GM12878 (cell line): ENCODE data around the gene GMPR2. TPM values are rescaled to one million over a fixed set of nuclear protein-coding genes. Genes with fewer than 3 reads are reported as not detected.

Experiments used
- ATAC-seq: fragments of 200-7000 bp; cut with Tn5 transposase; 3 replicates; pipeline ENCODE4 v1.9.1; 2020; ENCODE audit warnings: mild to moderate bottlenecking, moderate library complexity
- BruUV-seq: library from RNA; stranded (reverse); fragments of 400-500 nt; replicated peaks from 2 replicates; lab custom pipeline; 2021; lab: Mats Ljungman, UMichigan
- CTCF ChIA-PET: fragments of 300-600 bp; sonication (Branson Sonifier 250); formaldehyde crosslinking; extraction: SDS; loops from one replicate; lab custom pipeline; 2021; ENCODE audit warnings: inconsistent platforms; lab: Yijun Ruan, JAX
- POLR2A ChIA-PET: fragments of 350-600 bp; formaldehyde crosslinking; extraction: SDS; loops from one replicate; lab custom pipeline; 2021; ENCODE audit warnings: inconsistent platforms; lab: Charles Lee
- RAD21 ChIA-PET: fragments of 300-600 bp; sonication (Branson Sonifier 250); formaldehyde crosslinking; loops from one replicate; lab custom pipeline; 2023; ENCODE audit warnings: antibody characterized with exemption; ENCODE audit not compliant: unreplicated experiment; lab: Charles Lee
- SMC1A ChIA-PET: fragments of 300-600 bp; sonication (Branson Sonifier 250); formaldehyde crosslinking; loops from one replicate; lab custom pipeline; 2023; ENCODE audit not compliant: unreplicated experiment, uncharacterized antibody; lab: Charles Lee
- DNase-seq: peaks from one replicate; pipeline ENCODE4 v3.0.0-alpha.2; 2011; ENCODE audit warnings: low read depth, low spot score
- FAIRE-seq: peaks from 3 replicates; lab custom pipeline; 2011; peaks lifted over from hg19 to GRCh38; lab: Jason Lieb, UNC
- H2AFZ ChIP-seq: 2 replicates; pipeline ENCODE4 v1.6.0; 2011; ENCODE audit warnings: low read depth, low read length, control low read depth; ENCODE audit not compliant: control insufficient read depth
- H3K27ac ChIP-seq: 2 replicates; pipeline ENCODE4 v1.5.1; 2011; ENCODE audit warnings: control low read depth; ENCODE audit not compliant: control insufficient read depth, insufficient read depth
- H3K27me3 ChIP-seq, 2 experiments: replicated peaks in 1 of 2; 2 replicates each; pipeline versions ENCODE4 v1.6.0 to v1.6.1; 2011; ENCODE audit warnings: low read length in 1 of 2; ENCODE audit not compliant: control insufficient read depth in 2 of 2, insufficient read depth in 2 of 2
- H3K36me3 ChIP-seq, 2 experiments: 2 replicates each; pipeline ENCODE4 v1.5.1; 2011; ENCODE audit warnings: low read length in 1 of 2; ENCODE audit not compliant: control insufficient read depth in 2 of 2, insufficient read depth in 2 of 2
- H3K4me1 ChIP-seq: 2 replicates; pipeline ENCODE4 v1.6.1; 2011; ENCODE audit warnings: mild to moderate bottlenecking, low read length, moderate library complexity, mixed read lengths; ENCODE audit not compliant: control insufficient read depth, insufficient read depth
- H3K4me2 ChIP-seq: 2 replicates; pipeline ENCODE4 v1.6.0; 2011; ENCODE audit warnings: control low read depth; ENCODE audit not compliant: control insufficient read depth, insufficient read depth
- H3K4me3 ChIP-seq: fragments of 200-600 bp; sonication (generic); 2 replicates; pipeline ENCODE4 v1.5.1; 2016
- H3K79me2 ChIP-seq: 2 replicates; pipeline ENCODE4 v1.6.0; 2011; ENCODE audit warnings: low read length; ENCODE audit not compliant: control insufficient read depth, insufficient read depth
- H3K9ac ChIP-seq: 2 replicates; pipeline ENCODE4 v1.8.0; 2011; ENCODE audit warnings: low read length, control low read depth, mixed read lengths; ENCODE audit not compliant: control insufficient read depth, insufficient read depth
- H3K9me3 ChIP-seq: replicated peaks from 3 replicates; pipeline ENCODE4 v1.5.1; 2011; ENCODE audit warnings: mild to moderate bottlenecking, low read length; ENCODE audit not compliant: control insufficient read depth, insufficient read depth
- H4K20me1 ChIP-seq: 2 replicates; pipeline ENCODE4 v1.6.0; 2011; ENCODE audit not compliant: control insufficient read depth, insufficient read depth
- ATF7 ChIP-seq: fragments of 450-650 bp; IDR thresholded peaks from 2 replicates; pipeline ENCODE4 v1.6.1; 2016; ENCODE audit warnings: low read depth, mild to moderate bottlenecking
- CBX3 ChIP-seq: fragments of 200-600 bp; sonication (generic); IDR thresholded peaks from 2 replicates; pipeline ENCODE4 v1.6.1; 2016; ENCODE audit warnings: low read depth, borderline replicate concordance
- HDGF ChIP-seq: fragments of 450-650 bp; IDR thresholded peaks from 2 replicates; pipeline ENCODE4 v1.6.1; 2016; ENCODE audit warnings: antibody characterized with exemption
- IKZF2 ChIP-seq, 2 experiments: fragments of 450-650 bp; IDR thresholded peaks; 2 replicates each; pipeline ENCODE4 v1.6.1; 2017; ENCODE audit warnings: mild to moderate bottlenecking in 2 of 2, moderate library complexity in 2 of 2
- NBN ChIP-seq: fragments of 450-650 bp; IDR thresholded peaks from 2 replicates; pipeline ENCODE4 v1.6.1; 2016
- WGBS: methylation state at CpG from one replicate; pipeline ENCODE4 v1.1.6; 2016; ENCODE audit warnings: low lambda C conversion rate; ENCODE audit not compliant: insufficient replicate concordance, insufficient coverage; ENCODE audit errors: missing lambda C conversion rate; 5-methylcytosine and 5-hydroxymethylcytosine counted together
- in situ Hi-C: fragments of 300-500 bp; cut with MboI; formaldehyde crosslinking; loops from 9 replicates; pipeline ENCODE4 v1.14.3; 2018; ENCODE audit warnings: mixed read lengths
- intact Hi-C: fragments of 100-400 bp; cut with micrococcal nuclease; formaldehyde crosslinking; loops from one replicate; pipeline ENCODE4 v1.14.2; 2022; ENCODE audit not compliant: unreplicated experiment
- polyA plus RNA-seq, 11 experiments: library from polyadenylated mRNA; depleted of rRNA in 4 of 11; unstranded in 6 of 11; stranded (reverse) in 5 of 11; fragments of >200 nt; fragmentation: Nextera tagmentation in 4 of 11; fragmentation: Illumina TruSeq in 1 of 11; extraction: Ambion mirVana in 4 of 11; extraction: Trizol in 1 of 11; gene quantifications; 1 replicate in 1 of 11; 2 replicates in 10 of 11; pipeline versions ENCODE4 v1.2.1 to v1.2.3, GENCODE V29; 2011 to 2016; ENCODE audit warnings: inconsistent platforms in 2 of 11, missing spikeins in 2 of 11, low read depth in 1 of 11
- total RNA-seq, 4 experiments: library from RNA; depleted of rRNA in 3 of 4; stranded (reverse); fragments of >200 nt in 3 of 4; fragmentation: Illumina TruSeq in 1 of 4; extraction: Trizol in 1 of 4; gene quantifications; 2 replicates each; pipeline versions ENCODE4 v1.2.1 to v1.2.3, GENCODE V29; 2013 to 2021
- TF ChIP-seq, protein P1 (sequence below): fragments of 450-650 bp; IDR thresholded peaks from 2 replicates; pipeline ENCODE4 v1.6.1; 2016; ENCODE audit warnings: mild to moderate bottlenecking
- TF ChIP-seq, protein P2 (sequence below): fragments of 450-650 bp; IDR thresholded peaks from 2 replicates; pipeline ENCODE4 v1.6.1; 2016; ENCODE audit warnings: mild to moderate bottlenecking, moderate library complexity, borderline replicate concordance
- TF ChIP-seq, protein P3 (sequence below): fragments of 450-650 bp; IDR thresholded peaks from 2 replicates; pipeline ENCODE4 v1.6.1; 2017; ENCODE audit warnings: borderline replicate concordance
- TF ChIP-seq, protein P4 (sequence below): fragments of 450-650 bp; IDR thresholded peaks from 2 replicates; pipeline ENCODE4 v1.6.1; 2018; ENCODE audit warnings: borderline replicate concordance, mild to moderate bottlenecking; ENCODE audit not compliant: partially characterized antibody

GMPR2 gene
- total and polyA plus RNA-seq, 10 of the 15 experiments (the other 5 are each of a cell fraction or from before 2014, with no cell fraction given) = 55.1 to 80.3 (median 61.5) TPM

DNA sequence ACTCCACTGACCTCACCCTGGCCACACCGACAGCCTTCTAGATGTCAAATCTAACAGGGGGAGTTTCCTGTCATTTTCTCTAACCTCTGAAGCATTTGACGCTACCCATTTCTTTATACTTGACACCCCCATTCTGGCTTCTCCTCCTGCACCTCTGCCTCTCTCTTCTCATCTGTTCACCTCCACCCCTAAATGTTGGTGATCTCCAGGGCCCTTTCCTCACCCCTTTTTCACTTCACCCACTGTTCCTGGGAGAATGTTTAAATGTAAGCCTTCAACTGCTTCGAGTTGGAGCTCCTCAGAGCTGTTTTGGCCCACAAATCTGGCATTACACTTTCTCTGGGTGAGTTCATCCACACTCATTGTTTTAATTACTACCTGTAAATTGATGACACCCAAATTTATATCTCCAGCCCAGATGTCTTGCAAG lies 39.1 kb downstream of the GMPR2 start:
- TF ChIP-seq, protein P1, sequence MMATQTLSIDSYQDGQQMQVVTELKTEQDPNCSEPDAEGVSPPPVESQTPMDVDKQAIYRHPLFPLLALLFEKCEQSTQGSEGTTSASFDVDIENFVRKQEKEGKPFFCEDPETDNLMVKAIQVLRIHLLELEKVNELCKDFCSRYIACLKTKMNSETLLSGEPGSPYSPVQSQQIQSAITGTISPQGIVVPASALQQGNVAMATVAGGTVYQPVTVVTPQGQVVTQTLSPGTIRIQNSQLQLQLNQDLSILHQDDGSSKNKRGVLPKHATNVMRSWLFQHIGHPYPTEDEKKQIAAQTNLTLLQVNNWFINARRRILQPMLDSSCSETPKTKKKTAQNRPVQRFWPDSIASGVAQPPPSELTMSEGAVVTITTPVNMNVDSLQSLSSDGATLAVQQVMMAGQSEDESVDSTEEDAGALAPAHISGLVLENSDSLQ = peak; percentile 68
- TF ChIP-seq, protein P2, sequence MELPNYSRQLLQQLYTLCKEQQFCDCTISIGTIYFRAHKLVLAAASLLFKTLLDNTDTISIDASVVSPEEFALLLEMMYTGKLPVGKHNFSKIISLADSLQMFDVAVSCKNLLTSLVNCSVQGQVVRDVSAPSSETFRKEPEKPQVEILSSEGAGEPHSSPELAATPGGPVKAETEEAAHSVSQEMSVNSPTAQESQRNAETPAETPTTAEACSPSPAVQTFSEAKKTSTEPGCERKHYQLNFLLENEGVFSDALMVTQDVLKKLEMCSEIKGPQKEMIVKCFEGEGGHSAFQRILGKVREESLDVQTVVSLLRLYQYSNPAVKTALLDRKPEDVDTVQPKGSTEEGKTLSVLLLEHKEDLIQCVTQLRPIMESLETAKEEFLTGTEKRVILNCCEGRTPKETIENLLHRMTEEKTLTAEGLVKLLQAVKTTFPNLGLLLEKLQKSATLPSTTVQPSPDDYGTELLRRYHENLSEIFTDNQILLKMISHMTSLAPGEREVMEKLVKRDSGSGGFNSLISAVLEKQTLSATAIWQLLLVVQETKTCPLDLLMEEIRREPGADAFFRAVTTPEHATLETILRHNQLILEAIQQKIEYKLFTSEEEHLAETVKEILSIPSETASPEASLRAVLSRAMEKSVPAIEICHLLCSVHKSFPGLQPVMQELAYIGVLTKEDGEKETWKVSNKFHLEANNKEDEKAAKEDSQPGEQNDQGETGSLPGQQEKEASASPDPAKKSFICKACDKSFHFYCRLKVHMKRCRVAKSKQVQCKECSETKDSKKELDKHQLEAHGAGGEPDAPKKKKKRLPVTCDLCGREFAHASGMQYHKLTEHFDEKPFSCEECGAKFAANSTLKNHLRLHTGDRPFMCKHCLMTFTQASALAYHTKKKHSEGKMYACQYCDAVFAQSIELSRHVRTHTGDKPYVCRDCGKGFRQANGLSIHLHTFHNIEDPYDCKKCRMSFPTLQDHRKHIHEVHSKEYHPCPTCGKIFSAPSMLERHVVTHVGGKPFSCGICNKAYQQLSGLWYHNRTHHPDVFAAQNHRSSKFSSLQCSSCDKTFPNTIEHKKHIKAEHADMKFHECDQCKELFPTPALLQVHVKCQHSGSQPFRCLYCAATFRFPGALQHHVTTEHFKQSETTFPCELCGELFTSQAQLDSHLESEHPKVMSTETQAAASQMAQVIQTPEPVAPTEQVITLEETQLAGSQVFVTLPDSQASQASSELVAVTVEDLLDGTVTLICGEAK = 0 out of 2 replicates have a peak, but pooled peaks have one; percentile 8
- TF ChIP-seq ATF7 (peak; percentile 77; the same call in 1 of the 2 replicates), HDGF (peak; percentile 88; the same call in 1 of the 2 replicates), IKZF2 (IDR thresholded peaks at IDR 0.05) (no peak), CBX3 (no peak), NBN (peak; percentile 34; the same call in 1 of the 2 replicates)
- TF ChIP-seq, protein P3, sequence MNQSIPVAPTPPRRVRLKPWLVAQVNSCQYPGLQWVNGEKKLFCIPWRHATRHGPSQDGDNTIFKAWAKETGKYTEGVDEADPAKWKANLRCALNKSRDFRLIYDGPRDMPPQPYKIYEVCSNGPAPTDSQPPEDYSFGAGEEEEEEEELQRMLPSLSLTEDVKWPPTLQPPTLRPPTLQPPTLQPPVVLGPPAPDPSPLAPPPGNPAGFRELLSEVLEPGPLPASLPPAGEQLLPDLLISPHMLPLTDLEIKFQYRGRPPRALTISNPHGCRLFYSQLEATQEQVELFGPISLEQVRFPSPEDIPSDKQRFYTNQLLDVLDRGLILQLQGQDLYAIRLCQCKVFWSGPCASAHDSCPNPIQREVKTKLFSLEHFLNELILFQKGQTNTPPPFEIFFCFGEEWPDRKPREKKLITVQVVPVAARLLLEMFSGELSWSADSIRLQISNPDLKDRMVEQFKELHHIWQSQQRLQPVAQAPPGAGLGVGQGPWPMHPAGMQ = peak; percentile 29; the same call in 1 of the 2 replicates
- TF ChIP-seq, protein P4, sequence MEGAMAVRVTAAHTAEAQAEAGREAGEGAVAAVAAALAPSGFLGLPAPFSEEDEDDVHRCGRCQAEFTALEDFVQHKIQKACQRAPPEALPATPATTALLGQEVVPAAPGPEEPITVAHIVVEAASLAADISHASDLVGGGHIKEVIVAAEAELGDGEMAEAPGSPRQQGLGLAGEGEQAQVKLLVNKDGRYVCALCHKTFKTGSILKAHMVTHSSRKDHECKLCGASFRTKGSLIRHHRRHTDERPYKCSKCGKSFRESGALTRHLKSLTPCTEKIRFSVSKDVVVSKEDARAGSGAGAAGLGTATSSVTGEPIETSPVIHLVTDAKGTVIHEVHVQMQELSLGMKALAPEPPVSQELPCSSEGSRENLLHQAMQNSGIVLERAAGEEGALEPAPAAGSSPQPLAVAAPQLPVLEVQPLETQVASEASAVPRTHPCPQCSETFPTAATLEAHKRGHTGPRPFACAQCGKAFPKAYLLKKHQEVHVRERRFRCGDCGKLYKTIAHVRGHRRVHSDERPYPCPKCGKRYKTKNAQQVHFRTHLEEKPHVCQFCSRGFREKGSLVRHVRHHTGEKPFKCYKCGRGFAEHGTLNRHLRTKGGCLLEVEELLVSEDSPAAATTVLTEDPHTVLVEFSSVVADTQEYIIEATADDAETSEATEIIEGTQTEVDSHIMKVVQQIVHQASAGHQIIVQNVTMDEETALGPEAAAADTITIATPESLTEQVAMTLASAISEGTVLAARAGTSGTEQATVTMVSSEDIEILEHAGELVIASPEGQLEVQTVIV = peak; percentile 38
- TF ChIP-seq, all 136 proteins: peak for 7
- FAIRE-seq (no peak), DNase-seq (no peak), ATAC-seq (no peak)
- Histone ChIP-seq H3K9me3 (no peaks in the 10 kb centered on the region), H4K20me1 (no peaks in the 10 kb centered on the region), H3K9ac (peak overlapping the region; percentile 99), H3K4me3 (peak overlapping the region; percentile 88), H3K79me2 (peaks cover 14% of the 10 kb centered on the region), H3K36me3 (peaks cover 3 to 15% of the 10 kb centered on the region in 2 experiments; a peak in 3 of 4 replicates), H2AFZ (peak overlapping the region; percentile 75), H3K4me2 (peak overlapping the region; percentile 35), H3K4me1 (peaks cover 26% of the 10 kb centered on the region), H3K27me3 (no peaks in the 10 kb centered on the region), H3K27ac (peak overlapping the region; percentile 99)
- CTCF ChIA-PET = interaction anchor here (0.7 to 17.1 kb wide), 11 partner anchors 8 to 159 kb away, joined by 3 to 269 read pairs (median 13); partner anchors contain the start of genes CBLN3, CIDEB, DHRS1 and KHNYN
- BruUV-seq = TSS peak; percentile 73
- POLR2A ChIA-PET = interaction anchor here (0.8 to 10.9 kb wide), 11 partner anchors 8 to 159 kb away, joined by 3 to 171 read pairs (median 7); partner anchors contain the start of genes CHMP4A, CIDEB, EMC9 and RNF31
- RAD21 ChIA-PET = interaction anchor here (0.8 to 5.6 kb wide), 8 partner anchors 8 to 83 kb away, joined by 4 to 59 read pairs (median 11); partner anchors contain the start of genes CIDEB, IPO4 and TINF2
- in situ Hi-C loops (no loop called here), intact Hi-C loops (loop anchor here (1.0 to 2.0 kb wide), 4 partner anchors 25 to 55 kb away; partner anchors contain the start of genes MDP1 and TINF2)
- WGBS = 2% methylated on average over 3 of the region's 3 CpGs
- SMC1A ChIA-PET = interaction anchor here (1.3 to 8.9 kb wide), 9 partner anchors 19 to 170 kb away, joined by 3 to 141 read pairs (median 5); partner anchors contain the start of genes DCAF11, DHRS1, IPO4 and NOP9
